ENCODE data around the gene RNF214.
"Not testable (repeated sequence)": the region's sequence is repeated elsewhere in the genome, so short reads cannot be mapped to it uniquely, and the experiment has no call there.

The RNF214 gene

DNA sequence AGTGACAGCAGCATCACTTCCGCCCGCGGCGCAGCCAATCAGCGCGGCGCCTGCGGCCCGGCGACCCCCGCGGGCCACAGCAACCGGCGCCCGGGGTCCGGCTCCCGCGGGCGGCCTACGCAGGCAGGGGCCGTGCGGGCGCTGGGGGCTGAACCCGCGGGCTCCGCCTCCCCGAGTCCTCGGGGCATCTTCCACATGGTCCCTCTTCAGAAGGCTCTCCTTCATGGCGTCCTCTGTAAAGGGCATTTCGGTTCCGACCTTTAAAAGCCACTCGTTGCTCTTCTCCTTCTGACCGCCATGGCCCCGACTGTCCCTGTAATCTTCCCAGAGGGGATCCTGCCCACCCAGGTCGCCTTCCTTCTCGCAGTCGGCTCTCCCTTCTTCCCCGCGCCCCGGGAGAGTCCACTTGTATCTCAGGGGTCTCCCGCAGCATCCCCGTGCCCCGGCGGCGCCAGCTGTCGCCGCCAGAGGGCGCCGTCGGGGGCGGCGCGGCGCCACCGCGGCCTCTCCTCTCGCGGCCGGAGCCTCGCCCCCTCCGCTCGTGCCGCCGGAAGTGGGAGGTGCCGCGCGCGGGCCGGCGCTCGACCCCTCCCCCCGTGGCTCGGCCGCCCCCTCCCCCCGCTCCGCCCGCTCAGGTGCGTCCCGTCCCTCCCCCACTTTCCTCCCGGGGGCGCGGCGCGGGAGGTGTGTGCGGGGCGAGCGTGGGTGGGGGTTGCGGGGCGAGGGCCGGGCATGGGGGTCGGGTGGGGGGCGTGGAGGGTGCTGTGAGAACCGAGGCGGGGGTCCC is at the start of gene RNF214:
RNF214 (plus strand) TSS at position 580 of the 787 bp plus-strand sequence. CDS start 1,602 bp downstream, outside the sequence.
- DNase-seq (ENCODE audit: low spot score), result peak; percentile 70

DNA sequence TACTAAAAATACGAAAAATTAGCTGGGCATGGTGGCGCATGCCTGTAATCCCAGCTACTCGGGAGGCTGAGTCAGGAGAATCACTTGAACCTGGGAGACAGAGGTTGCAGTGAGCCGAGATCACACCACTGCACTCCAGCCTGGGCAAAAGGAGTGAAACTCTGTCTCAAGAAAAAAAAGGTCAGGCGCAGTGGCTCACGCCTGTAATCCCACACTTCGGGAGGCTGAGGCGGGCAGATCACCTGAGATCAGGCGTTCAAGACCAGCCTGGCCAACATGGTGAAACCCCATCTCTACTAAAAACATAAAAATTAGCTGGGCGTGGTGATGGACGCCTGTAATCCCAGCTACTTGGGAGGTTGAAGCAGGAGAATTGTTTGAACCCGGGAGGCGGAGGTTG is 49.3 kb upstream of the RNF214 start:
- DNase-seq (ENCODE audit: low spot score), result not testable (repeated sequence)

DNA sequence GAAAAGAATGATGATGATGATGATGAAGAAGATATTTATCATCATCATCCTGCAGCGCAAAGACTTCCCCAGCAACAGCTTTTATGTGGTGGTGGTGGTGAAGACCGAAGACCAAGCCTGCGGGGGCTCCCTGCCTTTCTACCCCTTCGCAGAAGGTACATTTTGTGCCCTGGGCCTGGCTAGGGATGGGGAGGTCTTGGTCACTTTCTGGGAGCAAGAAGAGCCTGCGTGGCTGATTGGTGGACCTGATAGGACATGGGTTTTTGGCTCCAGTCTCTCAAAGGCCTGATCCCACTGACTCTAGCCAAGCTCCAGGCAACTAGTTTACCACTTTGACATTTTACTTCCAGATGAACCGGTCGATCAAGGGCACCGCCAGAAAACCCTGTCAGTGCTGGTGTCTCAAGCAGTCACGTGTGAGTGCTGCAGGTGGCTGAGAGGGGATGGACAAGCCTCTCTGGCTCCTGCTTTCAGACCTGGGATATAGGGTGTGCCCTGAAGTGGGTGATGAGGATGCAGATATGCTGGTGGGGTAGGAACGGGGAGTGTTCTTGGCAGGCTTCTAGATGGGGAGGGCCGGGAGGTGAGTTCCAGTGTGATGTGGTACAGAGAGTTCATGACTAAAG is 48.6 kb upstream of the RNF214 start:
- no peak for DNase-seq (ENCODE audit: low spot score)

DNA sequence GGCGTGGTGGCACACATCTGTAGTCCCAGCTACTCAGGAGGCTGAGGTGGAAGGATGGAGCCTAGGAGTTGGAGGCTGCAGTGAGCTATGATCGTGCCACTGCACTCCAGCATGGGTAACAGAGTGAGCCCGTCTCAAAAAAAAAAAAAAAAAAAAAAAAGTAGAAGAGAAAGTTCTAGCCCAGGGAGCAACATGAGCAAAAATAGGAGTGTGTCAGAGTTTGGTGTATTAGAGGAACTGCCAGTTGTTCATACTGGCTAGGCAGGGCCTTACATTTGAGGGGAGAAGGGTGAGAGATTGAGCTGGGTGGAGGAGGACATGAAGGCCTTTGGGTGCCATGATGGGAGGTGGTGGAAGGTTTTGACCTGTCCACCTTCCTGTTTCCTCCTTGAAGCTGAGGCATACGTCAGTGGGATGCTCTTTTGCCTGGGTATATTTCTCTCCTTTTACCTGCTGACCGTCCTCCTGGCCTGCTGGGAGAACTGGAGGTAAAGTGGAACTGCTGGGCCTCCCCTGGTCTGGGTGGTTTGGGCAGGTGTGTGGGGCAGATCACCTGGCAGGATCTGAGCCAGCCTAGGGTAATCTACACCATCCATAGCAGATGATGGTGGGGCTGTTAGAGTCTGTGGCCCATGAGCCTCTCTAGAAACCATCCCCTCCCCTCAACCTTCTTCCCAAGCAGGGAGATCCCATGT is 46.6 kb upstream of the RNF214 start:
- peak; percentile 53 for DNase-seq (ENCODE audit: low spot score)

DNA sequence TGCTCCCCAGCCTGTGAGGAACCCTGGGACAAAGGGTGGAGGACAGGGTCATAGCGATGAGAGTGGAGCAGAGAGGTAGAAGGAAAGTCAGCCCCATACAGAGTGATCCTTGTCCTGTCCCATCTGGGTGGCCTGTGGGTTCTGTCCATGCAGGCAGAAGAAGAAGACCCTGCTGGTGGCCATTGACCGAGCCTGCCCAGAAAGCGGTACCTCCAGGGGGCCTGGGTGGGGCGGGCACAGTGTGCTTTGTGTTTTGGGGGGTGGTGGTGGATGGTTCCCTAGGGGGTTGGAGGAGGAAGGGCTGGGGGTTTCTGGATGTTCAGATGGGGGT is 46.1 kb upstream of the RNF214 start:
- DNase-seq (ENCODE audit: low spot score), result no peak

DNA sequence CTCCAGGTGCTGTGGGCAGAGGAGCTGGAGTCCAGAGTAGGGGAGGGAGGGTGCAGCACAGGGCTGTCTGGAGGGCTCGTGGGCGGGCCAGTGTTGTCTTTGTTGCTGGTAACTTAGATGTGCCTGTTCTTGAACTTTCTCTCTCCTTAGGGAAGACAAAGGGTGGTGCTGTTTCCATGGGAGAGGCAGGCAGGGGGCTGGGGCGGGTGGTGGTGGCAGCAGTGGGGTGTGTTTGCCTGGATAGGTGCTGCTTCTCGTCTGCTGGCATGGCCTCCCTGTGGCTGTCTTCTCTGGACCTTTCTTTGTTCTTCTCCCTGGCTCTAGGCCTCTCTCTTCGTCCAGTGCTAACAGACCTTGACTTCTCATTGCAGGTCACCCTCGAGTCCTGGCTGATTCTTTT is 45.5 kb upstream of the RNF214 start:
- DNase-seq (ENCODE audit: low spot score), result no peak

DNA sequence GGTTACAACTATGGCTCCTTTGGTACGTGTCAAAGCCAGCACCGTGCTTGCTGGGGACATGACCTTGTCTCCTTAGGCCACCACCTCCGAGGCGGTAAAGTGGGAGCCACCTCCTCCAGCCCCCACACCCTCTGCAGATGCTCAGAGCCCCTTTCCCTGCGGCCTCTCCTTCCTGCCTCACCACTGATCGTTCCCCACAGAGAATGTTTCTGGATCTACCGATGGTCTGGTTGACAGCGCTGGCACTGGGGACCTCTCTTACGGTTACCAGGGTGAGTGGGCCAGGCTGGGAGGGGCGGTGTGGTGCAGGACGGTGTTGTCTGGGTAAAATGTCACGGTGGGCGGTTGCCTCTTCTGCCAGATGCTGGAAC is 45.1 kb upstream of the RNF214 start:
- DNase-seq (ENCODE audit: low spot score), result no peak

DNA sequence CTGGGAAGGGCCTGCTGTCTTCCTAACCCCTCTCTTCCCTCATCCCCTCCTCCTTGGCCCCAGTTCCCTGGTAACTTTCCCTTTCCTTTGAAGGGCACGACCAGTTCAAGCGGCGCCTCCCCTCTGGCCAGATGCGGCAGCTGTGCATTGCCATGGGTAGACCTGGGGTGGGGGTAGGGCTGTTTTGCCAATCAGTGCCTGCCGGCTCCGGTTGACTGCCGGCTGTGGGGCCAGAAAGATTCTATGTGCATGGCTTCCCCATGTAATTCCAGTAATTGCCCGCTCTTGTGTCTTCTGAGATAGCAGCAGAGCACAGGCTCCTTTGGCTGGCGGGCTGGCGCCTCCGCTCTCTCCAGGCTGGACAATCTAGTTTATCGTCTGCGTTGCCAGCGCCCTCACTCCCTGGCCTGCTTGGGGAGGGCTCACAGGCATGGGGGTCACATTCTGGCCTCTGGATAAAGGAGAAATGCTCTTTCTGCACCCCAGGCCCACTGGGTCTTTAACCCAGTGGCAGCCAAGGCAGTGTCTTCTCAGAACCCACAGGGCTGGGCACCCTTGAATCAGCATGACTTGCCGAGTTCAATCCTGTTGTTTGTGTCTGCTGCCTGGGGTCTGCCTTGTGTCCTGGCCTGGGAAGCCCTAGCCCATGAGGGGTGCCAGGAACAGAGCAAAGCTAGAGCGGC is 44.5 kb upstream of the RNF214 start:
- no peak for DNase-seq (ENCODE audit: low spot score)

DNA sequence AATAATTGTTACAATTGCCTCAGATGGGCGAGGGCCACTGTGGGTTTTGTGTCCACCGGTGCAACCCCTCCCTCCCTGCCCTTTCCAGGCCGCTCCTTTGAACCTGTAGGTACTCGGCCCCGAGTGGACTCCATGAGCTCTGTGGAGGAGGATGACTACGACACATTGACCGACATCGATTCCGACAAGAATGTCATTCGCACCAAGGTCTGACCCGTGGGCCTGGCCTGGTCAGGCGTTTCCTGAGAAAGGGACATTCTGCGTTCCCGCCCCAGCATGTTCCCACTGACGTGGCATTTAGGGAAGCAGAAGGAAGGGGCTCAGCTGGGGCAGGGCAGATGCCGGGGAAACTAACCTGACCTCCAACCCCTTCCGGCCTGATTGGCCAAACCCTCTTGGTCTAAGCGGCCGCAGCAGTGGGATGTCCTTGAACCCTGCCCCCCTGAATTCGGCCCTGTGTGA is 43.8 kb upstream of the RNF214 start:
- DNase-seq (ENCODE audit: low spot score), result no peak

DNA sequence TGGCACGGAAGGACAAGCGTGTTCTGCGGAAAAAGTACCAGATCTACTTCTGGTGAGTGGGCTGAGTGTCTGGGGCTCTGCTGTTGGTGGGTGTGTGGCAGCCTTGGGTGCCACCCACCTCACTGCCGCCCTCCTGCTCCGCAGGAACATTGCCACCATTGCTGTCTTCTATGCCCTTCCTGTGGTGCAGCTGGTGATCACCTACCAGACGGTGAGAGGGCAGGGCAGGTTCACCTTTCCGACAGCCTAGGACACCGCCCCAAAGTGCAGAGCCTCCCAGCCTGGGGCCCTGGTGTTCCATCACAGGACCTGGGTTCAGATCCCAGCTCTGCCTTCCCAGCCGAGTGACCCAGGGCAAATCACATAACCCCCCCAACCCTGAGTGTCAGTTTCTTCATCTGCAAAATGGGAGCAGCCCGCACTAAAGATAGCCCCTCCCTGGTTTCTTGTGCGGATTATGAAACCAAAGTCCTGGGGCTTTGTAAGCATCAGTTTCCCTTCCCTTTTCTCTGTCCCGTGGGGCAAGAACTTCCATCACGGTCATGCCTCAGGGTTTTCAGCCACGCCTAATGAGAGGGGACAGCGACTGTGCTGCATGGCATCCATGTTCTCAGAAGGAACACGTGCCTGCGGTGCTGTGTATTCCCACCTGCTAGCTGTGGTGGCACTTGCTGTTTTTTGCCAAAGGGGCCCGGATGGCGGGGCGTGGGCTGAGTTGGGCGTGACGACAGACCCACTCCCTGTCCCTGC is 43.1 kb upstream of the RNF214 start:
- peak; percentile 45 for DNase-seq (ENCODE audit: low spot score)

DNA sequence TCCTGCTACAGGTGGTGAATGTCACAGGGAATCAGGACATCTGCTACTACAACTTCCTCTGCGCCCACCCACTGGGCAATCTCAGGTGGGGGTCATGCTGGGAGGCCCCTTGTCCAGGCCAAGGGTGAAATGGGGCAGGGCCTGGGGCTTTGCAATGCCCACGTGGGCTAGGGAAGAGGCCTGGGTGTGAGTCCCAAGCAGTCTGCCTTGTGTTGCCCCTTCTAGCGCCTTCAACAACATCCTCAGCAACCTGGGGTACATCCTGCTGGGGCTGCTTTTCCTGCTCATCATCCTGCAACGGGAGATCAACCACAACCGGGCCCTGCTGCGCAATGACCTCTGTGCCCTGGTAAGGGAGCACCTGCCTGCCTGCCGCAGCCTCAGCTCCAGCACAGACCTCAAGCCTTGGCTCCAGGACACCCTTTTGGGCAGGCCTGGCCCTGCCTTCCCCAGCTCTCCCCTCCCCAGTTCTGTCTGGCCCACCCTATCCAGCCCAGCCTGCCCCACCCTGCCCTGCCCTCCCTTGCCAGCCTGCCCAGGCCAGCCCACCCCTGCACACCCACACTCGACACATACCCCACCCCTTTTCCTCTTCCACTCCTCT is 42.4 kb upstream of the RNF214 start:
- DNase-seq (ENCODE audit: low spot score), result no peak

DNA sequence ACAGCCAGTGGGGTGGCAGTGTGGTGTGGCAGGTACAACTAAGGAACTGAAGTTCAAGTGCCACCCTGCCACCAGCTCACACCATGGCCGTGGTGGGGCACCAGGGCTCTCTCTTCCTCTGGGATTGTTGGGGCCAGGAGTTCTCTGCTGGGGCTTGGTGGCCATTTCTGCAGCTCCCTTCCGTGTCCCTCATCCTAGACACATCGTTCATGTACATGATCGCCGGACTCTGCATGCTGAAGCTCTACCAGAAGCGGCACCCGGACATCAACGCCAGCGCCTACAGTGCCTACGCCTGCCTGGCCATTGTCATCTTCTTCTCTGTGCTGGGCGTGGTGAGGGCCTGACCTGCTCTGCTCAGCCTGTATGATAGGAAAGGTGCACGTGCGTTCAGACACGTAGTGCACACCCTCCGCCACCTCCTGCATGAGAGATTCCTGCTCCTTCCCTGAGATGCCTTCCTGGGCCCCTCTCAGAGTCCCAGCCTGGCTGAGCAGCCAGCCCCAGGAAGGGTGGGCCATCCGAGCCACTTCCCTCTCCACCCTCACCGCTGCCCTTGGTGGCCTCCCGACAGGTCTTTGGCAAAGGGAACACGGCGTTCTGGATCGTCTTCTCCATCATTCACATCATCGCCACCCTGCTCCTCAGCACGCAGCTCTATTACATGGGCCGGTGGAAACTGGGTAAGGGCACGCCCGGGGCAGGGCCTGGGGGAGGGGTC is 40.6 kb upstream of the RNF214 start:
- DNase-seq (ENCODE audit: low spot score), result no peak

DNA sequence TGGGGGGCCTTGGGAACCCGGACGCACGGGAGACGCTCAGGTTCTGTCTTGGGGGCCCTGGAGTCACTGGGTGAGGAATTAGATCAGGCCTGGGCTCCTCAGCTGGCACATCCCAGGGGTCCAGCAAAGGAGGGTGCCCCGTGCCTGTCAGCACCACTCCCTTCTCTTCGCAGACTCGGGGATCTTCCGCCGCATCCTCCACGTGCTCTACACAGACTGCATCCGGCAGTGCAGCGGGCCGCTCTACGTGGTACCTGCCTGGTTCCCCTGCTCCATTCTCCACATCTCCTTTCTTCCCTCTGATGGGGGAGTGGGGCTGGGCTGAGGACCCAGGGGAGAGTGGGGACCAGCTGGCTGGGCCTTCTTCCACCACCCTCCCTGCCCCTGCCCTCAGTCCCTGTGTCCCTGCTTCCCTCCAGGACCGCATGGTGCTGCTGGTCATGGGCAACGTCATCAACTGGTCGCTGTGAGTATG is 40.0 kb upstream of the RNF214 start:
- DNase-seq (ENCODE audit: low spot score), result no peak

DNA sequence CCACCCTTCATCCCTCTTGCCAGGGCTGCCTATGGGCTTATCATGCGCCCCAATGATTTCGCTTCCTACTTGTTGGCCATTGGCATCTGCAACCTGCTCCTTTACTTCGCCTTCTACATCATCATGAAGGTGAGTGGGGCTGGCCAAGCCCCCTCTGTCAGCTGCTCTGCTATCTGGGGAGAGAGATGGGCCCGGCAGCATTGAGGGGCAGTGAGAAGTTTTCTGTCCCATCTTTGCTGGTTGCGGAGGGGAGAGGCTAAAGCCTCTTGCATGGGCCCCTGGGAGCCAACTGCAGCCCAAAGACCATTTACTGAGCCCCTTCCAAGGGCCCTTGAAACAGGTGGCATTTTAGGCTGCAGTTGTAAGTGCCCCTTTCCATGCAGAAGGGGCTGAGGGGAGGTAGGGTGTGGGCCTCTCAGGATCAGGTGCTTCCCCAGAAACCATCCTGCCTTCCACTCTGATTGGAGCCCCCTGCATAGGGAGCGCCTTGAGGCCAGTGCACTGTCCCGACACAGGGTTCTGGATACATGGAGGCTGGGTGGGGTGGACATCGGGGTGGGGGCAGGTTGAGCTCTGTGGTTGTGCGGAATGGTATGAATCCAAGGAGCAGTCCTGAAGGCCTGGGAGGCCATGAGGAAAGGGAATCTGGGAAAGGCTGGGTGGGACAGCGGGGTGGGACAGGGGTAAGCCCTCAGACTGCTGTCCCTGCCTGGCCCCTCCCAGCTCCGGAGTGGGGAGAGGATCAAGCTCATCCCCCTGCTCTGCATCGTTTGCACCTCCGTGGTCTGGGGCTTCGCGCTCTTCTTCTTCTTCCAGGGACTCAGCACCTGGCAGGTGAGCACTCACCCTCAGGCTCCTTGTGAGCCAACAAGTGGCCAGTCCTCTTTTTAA is 39.1 kb upstream of the RNF214 start:
- DNase-seq (ENCODE audit: low spot score), result no peak

DNA sequence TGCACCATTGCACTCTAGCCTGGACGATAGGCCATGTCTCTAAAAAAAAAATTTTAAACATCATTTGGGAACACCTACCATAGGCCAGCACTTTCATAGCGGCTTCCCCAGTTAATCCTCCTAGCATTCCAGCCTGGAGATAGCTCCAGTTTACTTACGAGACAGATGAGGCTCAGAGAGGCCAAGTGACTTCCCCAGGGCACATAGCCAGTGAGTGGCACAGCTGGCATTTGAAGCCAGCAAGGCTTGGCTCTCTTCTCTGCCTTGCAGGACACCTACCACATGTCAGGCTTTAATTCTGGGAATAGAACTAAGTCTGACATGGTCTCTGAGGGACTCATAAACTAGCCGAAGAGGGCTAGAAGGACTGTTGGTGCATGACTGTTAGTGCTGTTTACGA is 38.2 kb upstream of the RNF214 start:
- DNase-seq (ENCODE audit: low spot score), result no peak

DNA sequence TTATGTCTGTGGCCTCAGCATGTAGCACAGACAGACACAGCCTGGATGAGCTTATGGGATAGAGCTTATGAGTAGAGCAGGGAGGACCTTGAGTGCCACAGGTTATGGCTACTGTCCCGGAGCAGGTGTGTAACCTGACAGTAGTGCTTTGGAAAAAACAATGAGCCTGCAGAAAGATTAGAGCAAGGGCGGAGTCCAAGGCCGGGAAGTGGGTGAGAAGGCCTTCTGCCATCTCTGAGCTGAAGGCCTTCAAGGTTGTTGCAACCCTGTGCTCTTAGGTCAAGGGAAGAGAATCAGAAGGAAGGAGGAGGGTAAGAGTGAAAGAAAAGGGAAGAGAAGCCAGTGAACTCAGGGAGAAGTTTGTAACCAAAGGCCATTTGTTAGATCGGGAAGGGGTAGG is 37.2 kb upstream of the RNF214 start:
- no peak for DNase-seq (ENCODE audit: low spot score)

DNA sequence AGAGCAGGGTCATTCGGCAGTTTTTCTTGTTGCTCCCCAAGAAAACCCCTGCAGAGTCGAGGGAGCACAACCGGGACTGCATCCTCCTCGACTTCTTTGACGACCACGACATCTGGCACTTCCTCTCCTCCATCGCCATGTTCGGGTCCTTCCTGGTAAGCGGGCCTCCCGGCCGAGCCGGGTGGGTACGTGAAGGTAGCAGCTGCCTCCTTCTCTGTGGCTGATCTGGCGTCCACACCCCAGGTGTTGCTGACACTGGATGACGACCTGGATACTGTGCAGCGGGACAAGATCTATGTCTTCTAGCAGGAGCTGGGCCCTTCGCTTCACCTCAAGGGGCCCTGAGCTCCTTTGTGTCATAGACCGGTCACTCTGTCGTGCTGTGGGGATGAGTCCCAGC is 36.7 kb upstream of the RNF214 start:
- no peak for DNase-seq (ENCODE audit: low spot score)

DNA sequence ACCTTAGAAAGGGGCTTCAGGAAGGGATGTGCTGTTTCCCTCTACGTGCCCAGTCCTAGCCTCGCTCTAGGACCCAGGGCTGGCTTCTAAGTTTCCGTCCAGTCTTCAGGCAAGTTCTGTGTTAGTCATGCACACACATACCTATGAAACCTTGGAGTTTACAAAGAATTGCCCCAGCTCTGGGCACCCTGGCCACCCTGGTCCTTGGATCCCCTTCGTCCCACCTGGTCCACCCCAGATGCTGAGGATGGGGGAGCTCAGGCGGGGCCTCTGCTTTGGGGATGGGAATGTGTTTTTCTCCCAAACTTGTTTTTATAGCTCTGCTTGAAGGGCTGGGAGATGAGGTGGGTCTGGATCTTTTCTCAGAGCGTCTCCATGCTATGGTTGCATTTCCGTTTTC is 35.5 kb upstream of the RNF214 start:
- no peak for DNase-seq (ENCODE audit: low spot score)

All from pons (tissue), 1 donor.